Lung (tissue), 12 donors: ENCODE data around the gene MON1B. TPM values are rescaled to one million over a fixed set of nuclear protein-coding genes. Genes with fewer than 3 reads are reported as not detected.

Experiments
- ATAC-seq: fragments of 200-7000 bp; cut with Tn5 transposase; one replicate; pipeline ENCODE4 v1.9.1; 2020; ENCODE audit warnings: moderate number of reproducible peaks; ENCODE audit not compliant: insufficient read depth, low FRiP score
- DNase-seq, 3 donors: peaks; one replicate each; pipeline ENCODE4 v3.0.0-alpha.2; 2013 to 2017
- H3K27ac ChIP-seq, 2 donors: one replicate each; pipeline ENCODE4 v1.5.1; 2013; ENCODE audit warnings: mild to moderate bottlenecking in 2 of 2, moderate library complexity in 2 of 2, control low read depth in 1 of 2, inconsistent platforms in 1 of 2, low read depth in 1 of 2, low read length in 1 of 2
- H3K27me3 ChIP-seq, 3 donors: one replicate each; pipeline ENCODE4 v1.5.1; 2013; ENCODE audit warnings: low read length in 2 of 3; ENCODE audit not compliant: control insufficient read depth in 3 of 3, insufficient read depth in 3 of 3
- H3K36me3 ChIP-seq, 4 donors: one replicate each; pipeline ENCODE4 v1.5.1; 2013; ENCODE audit warnings: low read length in 4 of 4, mild to moderate bottlenecking in 1 of 4, moderate library complexity in 1 of 4; ENCODE audit not compliant: control insufficient read depth in 4 of 4, insufficient read depth in 4 of 4
- H3K4me1 ChIP-seq, 5 donors: one replicate each; pipeline ENCODE4 v1.5.1; 2013; ENCODE audit warnings: low read length in 5 of 5, mild to moderate bottlenecking in 2 of 5, moderate library complexity in 1 of 5; ENCODE audit not compliant: control insufficient read depth in 5 of 5, insufficient read depth in 5 of 5
- H3K4me3 ChIP-seq: one replicate; pipeline ENCODE4 v1.5.1; 2013; ENCODE audit warnings: mild to moderate bottlenecking, control low read depth, moderate library complexity
- H3K9ac ChIP-seq, 2 donors: one replicate each; pipeline ENCODE4 v1.5.1; 2013; ENCODE audit warnings: low read length in 2 of 2, control low read depth in 1 of 2; ENCODE audit not compliant: insufficient read depth in 1 of 2
- H3K9me3 ChIP-seq, 4 donors: one replicate each; pipeline ENCODE4 v1.5.1; 2013; ENCODE audit warnings: low read length in 3 of 4, mild to moderate bottlenecking in 1 of 4, moderate library complexity in 1 of 4; ENCODE audit not compliant: control insufficient read depth in 4 of 4, insufficient read depth in 3 of 4
- WGBS, 2 donors: extraction: QIAGEN DNeasy Blood & Tissue Kit; methylation state at CpG; one replicate each; pipeline ENCODE4 v1.1.7; 2013; 5-methylcytosine and 5-hydroxymethylcytosine counted together
- polyA plus RNA-seq, 2 donors: library from polyadenylated mRNA; stranded (reverse); fragments of 200-250 nt; gene quantifications; one replicate each; pipeline ENCODE4 v1.2.1, GENCODE V29; 2013
- total RNA-seq, 2 donors: library from RNA; depleted of rRNA in 1 of 2; stranded (reverse); fragments of >200 nt in 1 of 2; gene quantifications; one replicate each; pipeline ENCODE4 v1.2.1, GENCODE V29; 2014 to 2021
- TF ChIP-seq, protein P1 (sequence below): IDR thresholded peaks from 2 replicates; pipeline ENCODE4 v1.5.1; 2012; ENCODE audit warnings: mild to moderate bottlenecking; ENCODE audit errors: control extremely low read depth, extremely low read depth
- donor health status: control.
- donor health status: control.
- donor health status: Bipolar disorder and iron deficiency.
- donor health status: healthy.
- donor health status: DM: yes; HTN: yes; CAD: no.

Gene MON1B
- total and polyA plus RNA-seq, 4 donors = 8.8 to 77.8 (median 23.8) TPM

DNA sequence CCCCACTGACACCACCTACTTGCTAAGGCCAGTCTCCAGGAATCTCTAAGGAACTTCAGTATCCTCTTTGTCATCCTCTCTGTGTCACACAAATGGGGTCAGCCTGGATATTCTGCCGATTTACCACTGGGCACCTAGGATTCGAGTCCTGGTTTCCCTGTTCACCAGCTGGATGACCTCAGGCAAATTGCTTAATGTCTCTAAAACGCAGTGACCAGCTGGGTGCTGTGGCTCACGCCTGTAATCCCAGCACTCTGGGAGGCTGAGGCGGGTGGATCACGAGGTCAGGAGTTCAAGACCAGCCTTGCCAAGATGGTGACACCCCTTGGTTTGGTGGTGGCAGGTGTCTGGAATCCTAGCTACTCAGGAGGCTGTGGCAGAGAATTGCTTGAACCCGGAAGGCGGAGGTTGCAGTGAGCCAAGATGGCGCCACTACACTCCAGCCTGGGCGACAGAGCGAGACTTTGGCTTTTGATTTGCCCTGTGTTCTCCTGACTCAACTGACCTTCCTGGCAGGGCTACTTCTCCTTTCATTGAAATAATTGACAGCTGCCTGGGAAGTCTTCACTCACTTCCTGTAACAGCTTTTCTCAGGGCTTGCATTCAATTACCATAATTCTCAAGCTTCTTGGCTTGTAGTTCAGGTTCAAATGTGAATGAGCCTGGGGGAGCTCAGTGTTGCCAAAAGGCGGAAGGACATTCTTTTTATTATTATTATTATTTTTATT lies 23.6 kb downstream of the MON1B start:
- Histone ChIP-seq H3K27ac (no peak overlapping the region), H3K4me3 (no peak overlapping the region)
- TF ChIP-seq, protein P1, sequence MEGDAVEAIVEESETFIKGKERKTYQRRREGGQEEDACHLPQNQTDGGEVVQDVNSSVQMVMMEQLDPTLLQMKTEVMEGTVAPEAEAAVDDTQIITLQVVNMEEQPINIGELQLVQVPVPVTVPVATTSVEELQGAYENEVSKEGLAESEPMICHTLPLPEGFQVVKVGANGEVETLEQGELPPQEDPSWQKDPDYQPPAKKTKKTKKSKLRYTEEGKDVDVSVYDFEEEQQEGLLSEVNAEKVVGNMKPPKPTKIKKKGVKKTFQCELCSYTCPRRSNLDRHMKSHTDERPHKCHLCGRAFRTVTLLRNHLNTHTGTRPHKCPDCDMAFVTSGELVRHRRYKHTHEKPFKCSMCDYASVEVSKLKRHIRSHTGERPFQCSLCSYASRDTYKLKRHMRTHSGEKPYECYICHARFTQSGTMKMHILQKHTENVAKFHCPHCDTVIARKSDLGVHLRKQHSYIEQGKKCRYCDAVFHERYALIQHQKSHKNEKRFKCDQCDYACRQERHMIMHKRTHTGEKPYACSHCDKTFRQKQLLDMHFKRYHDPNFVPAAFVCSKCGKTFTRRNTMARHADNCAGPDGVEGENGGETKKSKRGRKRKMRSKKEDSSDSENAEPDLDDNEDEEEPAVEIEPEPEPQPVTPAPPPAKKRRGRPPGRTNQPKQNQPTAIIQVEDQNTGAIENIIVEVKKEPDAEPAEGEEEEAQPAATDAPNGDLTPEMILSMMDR = no peak

DNA sequence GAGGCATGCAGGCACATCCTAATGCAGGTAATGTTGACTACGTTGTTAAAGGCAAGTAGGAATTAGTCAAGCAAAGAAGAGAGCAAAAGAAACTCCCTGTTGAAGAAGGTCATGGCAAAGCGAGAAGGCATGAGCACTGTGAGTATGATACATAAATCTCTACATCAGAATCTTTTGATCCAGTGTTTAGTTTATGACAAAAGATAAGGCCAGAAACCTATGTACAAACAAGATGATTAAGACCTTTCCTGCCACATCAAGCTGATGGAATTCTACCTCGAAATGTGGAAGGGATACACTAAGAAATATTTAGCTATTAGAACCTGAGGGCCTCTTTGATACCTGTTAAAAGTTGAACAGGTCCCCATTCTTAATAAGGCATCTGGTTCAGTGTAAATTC lies 28.4 kb downstream of the MON1B start:
- no peaks in the 10 kb centered on the region for H3K9me3 ChIP-seq
- 84 to 86% methylated on average over 3 of the region's 3 CpGs for WGBS, 2 donors
- ATAC-seq = no peak

More for the DNA sequence above, 23.6 kb downstream of the MON1B start:
- ATAC-seq (no peak), DNase-seq (no peak)
- Histone ChIP-seq H3K27me3 (no peaks in the 10 kb centered on the region), H3K36me3 (no peaks in the 10 kb centered on the region), H3K9ac (no peak overlapping the region), H3K4me1 (peaks cover 0 to 12% (median 0%) of the 10 kb centered on the region in 5 donors), H3K9me3 (no peaks in the 10 kb centered on the region)
- 86 to 87% methylated on average over 12 of the region's 12 CpGs for WGBS, 2 donors

DNA sequence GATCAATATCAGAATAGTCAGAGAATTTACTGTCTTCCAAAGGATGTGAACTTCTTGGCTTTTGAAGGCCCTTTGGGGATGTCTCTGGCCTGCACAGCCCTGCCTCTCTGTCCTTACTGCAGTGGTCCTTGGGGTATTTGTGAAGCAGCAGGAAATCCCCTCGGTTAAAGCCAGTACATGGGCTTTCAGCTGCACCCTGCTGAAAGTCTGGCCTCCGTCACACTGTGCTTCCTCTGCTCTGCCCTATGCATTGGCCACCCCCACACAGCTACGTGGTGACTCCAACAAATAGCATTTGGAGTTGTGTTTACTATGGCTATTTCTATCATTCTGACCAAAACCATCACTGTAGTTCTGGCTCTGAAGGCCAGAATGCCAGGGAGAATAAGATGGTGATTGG lies 29.4 kb downstream of the MON1B start:
- TF ChIP-seq, protein P1 = no peak
- Histone ChIP-seq H3K9me3 (no peaks in the 10 kb centered on the region), H3K9ac (no peak overlapping the region), H3K36me3 (no peaks in the 10 kb centered on the region), H3K27me3 (no peaks in the 10 kb centered on the region), H3K4me1 (no peaks in the 10 kb centered on the region), H3K27ac (no peak overlapping the region), H3K4me3 (no peak overlapping the region)
- DNase-seq (no peak), ATAC-seq (no peak)
- WGBS, 2 donors = 53 to 85% methylated on average over 3 of the region's 3 CpGs

More for the DNA sequence above, 28.4 kb downstream of the MON1B start:
- Histone ChIP-seq H3K4me1 (no peaks in the 10 kb centered on the region), H3K9ac (no peak overlapping the region), H3K27me3 (no peaks in the 10 kb centered on the region), H3K36me3 (no peaks in the 10 kb centered on the region), H3K4me3 (no peak overlapping the region), H3K27ac (no peak overlapping the region)
- no peak for DNase-seq
- TF ChIP-seq, protein P1 = no peak

DNA sequence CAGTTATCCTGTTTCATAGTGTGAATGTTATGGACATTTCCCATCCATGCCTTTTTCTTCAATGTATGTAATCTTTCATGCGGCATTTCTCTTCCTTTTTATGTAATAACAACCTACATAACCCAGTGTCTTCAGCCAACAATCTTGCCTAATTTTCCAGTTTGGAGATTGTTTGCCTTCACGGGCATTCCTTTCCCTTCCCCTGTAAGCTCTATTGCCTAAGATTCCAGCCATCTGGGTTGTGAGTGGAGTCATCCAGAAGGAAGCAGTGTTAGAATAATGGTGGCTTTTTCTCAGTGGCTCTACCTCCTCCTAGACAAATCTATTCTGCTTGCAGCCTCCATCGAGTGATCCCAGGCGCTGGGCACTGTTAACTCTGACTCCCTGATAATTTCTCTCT lies 30.5 kb downstream of the MON1B start:
- DNase-seq (no peak), ATAC-seq (no peak)
- H3K27me3 ChIP-seq = no peaks in the 10 kb centered on the region
- 79 to 85% methylated on average over 4 of the region's 4 CpGs for WGBS, 2 donors
- no peaks in the 10 kb centered on the region for H3K36me3 ChIP-seq
- no peak overlapping the region for H3K4me3 ChIP-seq
- no peaks in the 10 kb centered on the region for H3K4me1 ChIP-seq
- H3K9ac ChIP-seq = no peak overlapping the region
- no peaks in the 10 kb centered on the region for H3K9me3 ChIP-seq
- TF ChIP-seq, protein P1 = no peak
- H3K27ac ChIP-seq = no peak overlapping the region
